ENCODE results near the gene ARL6IP1.
A peak's percentile ranks its signal among the peaks of the same experiment; 100 is the strongest.

Gene ARL6IP1

GRCh38 chr16:18809165-18809564 is 7.8 kb upstream of the ARL6IP1 start:
- ATAC-seq (ENCODE audit: low read depth): no peak
- DNase-seq (ENCODE audit: low spot score): no peak
- no peak for TF ChIP-seq CTCF (IDR thresholded peaks at IDR 0.05; ENCODE audit: poor library complexity, severe bottlenecking)
- no peaks in the 10 kb centered on the region for H3K9me3 ChIP-seq (ENCODE audit: severe bottlenecking)
- no peaks in the 10 kb centered on the region for H3K27me3 ChIP-seq (ENCODE audit: insufficient read depth, poor library complexity, severe bottlenecking)
- no peak overlapping the region for H3K27ac ChIP-seq (ENCODE audit: poor library complexity, severe bottlenecking)
- H3K4me1 ChIP-seq (ENCODE audit: insufficient read depth, poor library complexity, severe bottlenecking): peaks cover 10% of the 10 kb centered on the region
- peaks cover 82% of the 10 kb centered on the region for H3K36me3 ChIP-seq (ENCODE audit: low read depth)
- H3K4me3 ChIP-seq (ENCODE audit: severe bottlenecking): no peak overlapping the region

GRCh38 chr16:18805257-18805773 is 4.0 kb upstream of the ARL6IP1 start:
- Histone ChIP-seq H3K36me3 (ENCODE audit: low read depth) (peaks cover 45% of the 10 kb centered on the region), H3K4me1 (ENCODE audit: insufficient read depth, poor library complexity, severe bottlenecking) (peaks cover 14% of the 10 kb centered on the region), H3K9me3 (ENCODE audit: severe bottlenecking) (no peaks in the 10 kb centered on the region), H3K27ac (ENCODE audit: poor library complexity, severe bottlenecking) (peak overlapping the region; percentile 76), H3K27me3 (ENCODE audit: insufficient read depth, poor library complexity, severe bottlenecking) (no peaks in the 10 kb centered on the region), H3K4me3 (ENCODE audit: severe bottlenecking) (no peak overlapping the region)
- no peak for DNase-seq (ENCODE audit: low spot score)
- no peak for TF ChIP-seq CTCF (IDR thresholded peaks at IDR 0.05; ENCODE audit: poor library complexity, severe bottlenecking)
- no peak for ATAC-seq (ENCODE audit: low read depth)

- ATAC-seq (ENCODE audit: low read depth): no peak
- Histone ChIP-seq H3K27me3 (ENCODE audit: insufficient read depth, poor library complexity, severe bottlenecking) (no peaks in the 10 kb centered on the region), H3K4me1 (ENCODE audit: insufficient read depth, poor library complexity, severe bottlenecking) (peaks cover 21% of the 10 kb centered on the region), H3K36me3 (ENCODE audit: low read depth) (peaks cover 45% of the 10 kb centered on the region), H3K4me3 (ENCODE audit: severe bottlenecking) (no peak overlapping the region), H3K27ac (ENCODE audit: poor library complexity, severe bottlenecking) (peak overlapping the region; percentile 76), H3K9me3 (ENCODE audit: severe bottlenecking) (no peaks in the 10 kb centered on the region)
- DNase-seq (ENCODE audit: low spot score): no peak
- TF ChIP-seq CTCF (IDR thresholded peaks at IDR 0.05; ENCODE audit: poor library complexity, severe bottlenecking): no peak
These were observed 3.2 kb upstream of the ARL6IP1 start for GRCh38 chr16:18804540-18804939.

- peak overlapping the region; percentile 76 for H3K27ac ChIP-seq (ENCODE audit: poor library complexity, severe bottlenecking)
- peaks cover 45% of the 10 kb centered on the region for H3K36me3 ChIP-seq (ENCODE audit: low read depth)
- no peak for TF ChIP-seq CTCF (IDR thresholded peaks at IDR 0.05; ENCODE audit: poor library complexity, severe bottlenecking)
- H3K4me1 ChIP-seq (ENCODE audit: insufficient read depth, poor library complexity, severe bottlenecking): peaks cover 27% of the 10 kb centered on the region
- H3K9me3 ChIP-seq (ENCODE audit: severe bottlenecking): no peaks in the 10 kb centered on the region
- ATAC-seq (ENCODE audit: low read depth) (no peak), DNase-seq (ENCODE audit: low spot score) (no peak)
- no peak overlapping the region for H3K4me3 ChIP-seq (ENCODE audit: severe bottlenecking)
- H3K27me3 ChIP-seq (ENCODE audit: insufficient read depth, poor library complexity, severe bottlenecking): no peaks in the 10 kb centered on the region
These were observed 2.5 kb upstream of the ARL6IP1 start for GRCh38 chr16:18803569-18804462.
